Activated CD8-positive, alpha-beta T cell treated with anti-CD3 and anti-CD28 coated beads for 36 hours (primary cell): Measurements from ENCODE around the gene ACSL3. TPM values are rescaled to one million over a fixed set of nuclear protein-coding genes. Genes with fewer than 3 reads are reported as not detected.

Source experiments
- ATAC-seq: fragments of 200-7000 bp; cut with Tn5 transposase; one replicate; pipeline ENCODE4 v1.10.0; 2021; ENCODE audit warnings: mild to moderate bottlenecking, moderate library complexity
- CTCF ChIA-PET: fragments of 350-600 bp; sonication (Branson Sonifier 250); formaldehyde crosslinking; loops from one replicate; lab custom pipeline; 2021; ENCODE audit warnings: antibody characterized with exemption; lab: Charles Lee
- POLR2A ChIA-PET: fragments of 350-600 bp; sonication (Branson Sonifier 250); formaldehyde crosslinking; loops from one replicate; lab custom pipeline; 2021; ENCODE audit warnings: antibody characterized with exemption; lab: Charles Lee
- DNase-seq: peaks from one replicate; pipeline ENCODE4 v3.0.0-alpha.2; 2020
- H3K27ac Mint-ChIP-seq: one replicate; pipeline ENCODE4 v1.8.0; 2021; ENCODE audit warnings: mild to moderate bottlenecking, mixed read lengths
- H3K27me3 Mint-ChIP-seq: one replicate; pipeline ENCODE4 v1.8.0; 2021; ENCODE audit warnings: mixed read lengths
- H3K36me3 Mint-ChIP-seq: one replicate; pipeline ENCODE4 v1.8.0; 2021; ENCODE audit warnings: low read depth, mixed read lengths
- H3K4me1 Mint-ChIP-seq: one replicate; pipeline ENCODE4 v1.8.0; 2021; ENCODE audit warnings: low read depth, mixed read lengths
- H3K4me3 Mint-ChIP-seq: one replicate; pipeline ENCODE4 v1.8.0; 2021; ENCODE audit warnings: mild to moderate bottlenecking, moderate library complexity, mixed read lengths
- H3K9me3 Mint-ChIP-seq: one replicate; pipeline ENCODE4 v1.8.0; 2021; ENCODE audit warnings: mixed read lengths
- CTCF ChIP-seq: fragments of 200-600 bp; IDR thresholded peaks from one replicate; pipeline ENCODE4 v1.8.0; 2022; ENCODE audit warnings: antibody characterized with exemption, mild to moderate bottlenecking
- intact Hi-C: fragments of 100-400 bp; cut with micrococcal nuclease; formaldehyde crosslinking; loops from one replicate; pipeline ENCODE4 v1.10.0; 2022
- total RNA-seq, 2 experiments: library from RNA; stranded (reverse); gene quantifications; one replicate each; pipeline ENCODE4 v1.2.3, GENCODE V29; 2021

ACSL3 gene
- total RNA-seq, 2 experiments from 2014 or later = 43.8 to 44.6 TPM

GRCh38 chr2:222944971-222945740 is 84.3 kb downstream of the ACSL3 start:
- Mint-ChIP-seq H3K4me1 (peaks cover 19% of the 10 kb centered on the region), H3K27me3 (no peaks in the 10 kb centered on the region), H3K4me3 (no peak overlapping the region), H3K9me3 (no peaks in the 10 kb centered on the region), H3K27ac (no peak overlapping the region), H3K36me3 (peaks cover 5% of the 10 kb centered on the region)
- intact Hi-C loops = no loop called here
- ChIA-PET CTCF (interaction anchor here (1.3 kb wide), 1 partner anchor 27 kb away, joined by 7 read pairs; no protein-coding TSS in a partner anchor), POLR2A (no interaction called here)
- TF ChIP-seq CTCF = no peak
- ATAC-seq (no peak), DNase-seq (no peak)

GRCh38 chr2:222945887-222946286 is 85.1 kb downstream of the ACSL3 start:
- no peak overlapping the region for H3K4me3 Mint-ChIP-seq
- DNase-seq = no peak
- ATAC-seq = no peak
- H3K27me3 Mint-ChIP-seq = peaks cover 2% of the 10 kb centered on the region
- H3K4me1 Mint-ChIP-seq = peaks cover 21% of the 10 kb centered on the region
- CTCF ChIA-PET = interaction anchor here (1.7 kb wide), 1 partner anchor 255 kb away, joined by 4 read pairs; no protein-coding TSS in a partner anchor
- POLR2A ChIA-PET = no interaction called here
- no peaks in the 10 kb centered on the region for H3K9me3 Mint-ChIP-seq
- no peak overlapping the region for H3K27ac Mint-ChIP-seq
- H3K36me3 Mint-ChIP-seq = peaks cover 5% of the 10 kb centered on the region
- TF ChIP-seq CTCF = no peak
- intact Hi-C loops = no loop called here

GRCh38 chr2:222946700-222947287 is 86.0 kb downstream of the ACSL3 start:
- no peak for TF ChIP-seq CTCF
- no peak for DNase-seq
- Mint-ChIP-seq H3K36me3 (peaks cover under 1% of the 10 kb centered on the region), H3K27ac (no peak overlapping the region), H3K27me3 (peaks cover 4% of the 10 kb centered on the region), H3K9me3 (no peaks in the 10 kb centered on the region), H3K4me3 (no peak overlapping the region), H3K4me1 (peaks cover 23% of the 10 kb centered on the region)
- CTCF ChIA-PET = interaction anchor here (1.2 to 1.7 kb wide), 2 partner anchors 9 to 256 kb away, joined by 3 to 4 read pairs; no protein-coding TSS in a partner anchor
- POLR2A ChIA-PET = no interaction called here
- peak; percentile 24 for ATAC-seq
- intact Hi-C loops = no loop called here

- Mint-ChIP-seq H3K9me3 (no peaks in the 10 kb centered on the region), H3K36me3 (no peaks in the 10 kb centered on the region), H3K27me3 (peaks cover 6% of the 10 kb centered on the region), H3K4me1 (peaks cover 10% of the 10 kb centered on the region), H3K27ac (no peak overlapping the region), H3K4me3 (no peak overlapping the region)
- ChIA-PET CTCF (interaction anchor here (0.9 to 1.3 kb wide), 4 partner anchors 9 to 241 kb away, joined by 3 to 4 read pairs (median 3); no protein-coding TSS in a partner anchor), POLR2A (interaction anchor here (0.6 kb wide), 1 partner anchor 18 kb away, joined by 4 read pairs; no protein-coding TSS in a partner anchor)
- no peak for DNase-seq
- intact Hi-C loops = no loop called here
- ATAC-seq = no peak
- no peak for TF ChIP-seq CTCF
These were observed 88.2 kb downstream of the ACSL3 start for GRCh38 chr2:222949073-222949472.
